HepG2 (cell line): ENCODE measurements around the gene GRM8. TPM values are rescaled to one million over a fixed set of nuclear protein-coding genes. Genes with fewer than 3 reads are reported as not detected.

Source experiments
- ATAC-seq: fragments of 200-7000 bp; cut with Tn5 transposase; 3 replicates; pipeline ENCODE4 v1.9.1; 2020; ENCODE audit warnings: mild to moderate bottlenecking, moderate library complexity
- BruUV-seq: library from RNA; stranded (reverse); fragments of 400-500 nt; replicated peaks from 2 replicates; lab custom pipeline; 2021; lab: Mats Ljungman, UMichigan
- CTCF ChIA-PET: fragments of 300-600 bp; formaldehyde crosslinking; extraction: SDS; loops from one replicate; lab custom pipeline; 2021; ENCODE audit warnings: low total read pairs, inconsistent platforms, low intra/inter-chr PET ratio; lab: Yijun Ruan, JAX
- POLR2A ChIA-PET: fragments of 350-600 bp; sonication (Branson Sonifier 250); formaldehyde crosslinking; loops from one replicate; lab custom pipeline; 2020; ENCODE audit warnings: antibody characterized with exemption, inconsistent platforms; lab: Yijun Ruan, JAX
- DNase-seq: peaks from one replicate; pipeline ENCODE4 v3.0.0-alpha.2; 2015; ENCODE audit warnings: low spot score
- FAIRE-seq: peaks from 3 replicates; lab custom pipeline; 2011; peaks lifted over from hg19 to GRCh38; lab: Jason Lieb, UNC
- H2AFZ ChIP-seq: one replicate; pipeline ENCODE4 v1.6.1; 2011; ENCODE audit warnings: low read length, inconsistent platforms
- H3K27ac ChIP-seq: fragments of 300-600 bp; 3 replicates; pipeline ENCODE4 v1.8.0; 2011; ENCODE audit warnings: mixed run types, mild to moderate bottlenecking, mixed read lengths, low read length, inconsistent platforms; ENCODE audit not compliant: insufficient read depth; ENCODE audit errors: extremely low read length
- H3K27me3 ChIP-seq, 2 experiments: fragments of 200-600 bp in 1 of 2; 2 replicates in 1 of 2; 3 replicates in 1 of 2; pipeline versions ENCODE4 v1.6.0 to v1.8.0; 2011; ENCODE audit warnings: low read length in 2 of 2, mild to moderate bottlenecking in 2 of 2, moderate library complexity in 2 of 2, inconsistent platforms in 1 of 2; ENCODE audit not compliant: insufficient read depth in 2 of 2, control insufficient read depth in 1 of 2
- H3K36me3 ChIP-seq, 2 experiments: fragments of 200-600 bp in 1 of 2; replicated peaks in 1 of 2; 2 replicates in 1 of 2; 3 replicates in 1 of 2; pipeline versions ENCODE4 v1.5.1 to v1.8.0; 2011; ENCODE audit warnings: low read length in 2 of 2, inconsistent platforms in 1 of 2; ENCODE audit not compliant: insufficient read depth in 2 of 2, control insufficient read depth in 1 of 2
- H3K4me1 ChIP-seq: 2 replicates; pipeline ENCODE4 v1.5.1; 2012; ENCODE audit warnings: low read length, inconsistent platforms; ENCODE audit not compliant: insufficient read depth
- H3K4me2 ChIP-seq: 2 replicates; pipeline ENCODE4 v1.6.0; 2011; ENCODE audit warnings: low read depth, low read length, inconsistent platforms
- H3K4me3 ChIP-seq, 3 experiments: fragments of 200-600 bp in 1 of 3; sonication (generic), shearing (Covaris generic) in 1 of 3; replicated peaks in 1 of 3; 2 replicates each; pipeline ENCODE4 v1.5.1; 2011 to 2016; ENCODE audit warnings: low read length in 3 of 3, inconsistent platforms in 2 of 3, low read depth in 2 of 3, mild to moderate bottlenecking in 2 of 3, control low read depth in 1 of 3, mixed read lengths in 1 of 3; ENCODE audit not compliant: insufficient read depth in 1 of 3
- H3K79me2 ChIP-seq: one replicate; pipeline ENCODE4 v1.6.1; 2011; ENCODE audit warnings: low read length, inconsistent platforms; ENCODE audit not compliant: insufficient read depth
- H3K9ac ChIP-seq: 2 replicates; pipeline ENCODE4 v1.6.0; 2011; ENCODE audit warnings: mild to moderate bottlenecking, low read depth, low read length, inconsistent platforms; ENCODE audit not compliant: insufficient read depth
- H3K9me3 ChIP-seq: 2 replicates; pipeline ENCODE4 v1.5.1; 2012; ENCODE audit warnings: mild to moderate bottlenecking, low read length
- H4K20me1 ChIP-seq: 2 replicates; pipeline ENCODE4 v1.6.0; 2011; ENCODE audit warnings: inconsistent platforms, mild to moderate bottlenecking, low read length, moderate library complexity; ENCODE audit not compliant: insufficient read depth
- AGO1 ChIP-seq: fragments of 200-400 bp; formaldehyde crosslinking; IDR thresholded peaks from 2 replicates; pipeline ENCODE4 v1.6.1; 2017; ENCODE audit warnings: mild to moderate bottlenecking, low read depth, low read length, moderate library complexity; ENCODE audit not compliant: poor library complexity, severe bottlenecking
- BRCA1 ChIP-seq: sonication (generic); formaldehyde crosslinking; IDR thresholded peaks from 2 replicates; pipeline ENCODE4 v1.4.0; 2020; ENCODE audit warnings: missing genetic modification reagents
- EED ChIP-seq: sonication (generic); formaldehyde crosslinking; IDR thresholded peaks from 2 replicates; pipeline ENCODE4 v1.5.0; 2020; ENCODE audit warnings: mild to moderate bottlenecking, missing genetic modification reagents
- GZF1 ChIP-seq: sonication (generic); formaldehyde crosslinking; IDR thresholded peaks from 2 replicates; pipeline ENCODE4 v1.5.1; 2020; ENCODE audit warnings: mild to moderate bottlenecking, missing genetic modification reagents
- KAT8 ChIP-seq: IDR thresholded peaks from 2 replicates; pipeline ENCODE4 v1.6.1; 2016; ENCODE audit warnings: missing genetic modification reagents, missing compliant biosample characterization
- MEIS2 ChIP-seq: sonication (generic); formaldehyde crosslinking; IDR thresholded peaks from 2 replicates; pipeline ENCODE4 v1.9.0; 2021; ENCODE audit warnings: mild to moderate bottlenecking, missing genetic modification reagents
- NR1H2 ChIP-seq: sonication (generic); formaldehyde crosslinking; IDR thresholded peaks from 2 replicates; pipeline ENCODE4 v1.8.1; 2022; ENCODE audit warnings: low read depth, missing genetic modification reagents, borderline replicate concordance
- POLR2G ChIP-seq: fragments of 200-400 bp; formaldehyde crosslinking; IDR thresholded peaks from 2 replicates; pipeline ENCODE4 v1.6.1; 2018; ENCODE audit warnings: mild to moderate bottlenecking, low read depth, low read length, moderate library complexity
- SRY ChIP-seq: sonication (generic); formaldehyde crosslinking; IDR thresholded peaks from 2 replicates; pipeline ENCODE4 v1.8.0; 2022; ENCODE audit warnings: mild to moderate bottlenecking, missing genetic modification reagents
- ZBTB4 ChIP-seq: sonication (generic); formaldehyde crosslinking; IDR thresholded peaks from 2 replicates; pipeline ENCODE4 v1.4.0; 2020; ENCODE audit warnings: missing genetic modification reagents, mild to moderate bottlenecking, borderline replicate concordance
- ZBTB7A ChIP-seq: sonication (generic); formaldehyde crosslinking; IDR thresholded peaks from 2 replicates; pipeline ENCODE4 v1.8.0; 2022; ENCODE audit warnings: mild to moderate bottlenecking, missing genetic modification reagents
- ZNF10 ChIP-seq: sonication (generic); formaldehyde crosslinking; IDR thresholded peaks from 2 replicates; pipeline ENCODE4 v1.4.0; 2020; ENCODE audit warnings: mild to moderate bottlenecking, low read depth, missing genetic modification reagents, borderline replicate concordance
- ZNF281 ChIP-seq: sonication (generic); formaldehyde crosslinking; IDR thresholded peaks from 2 replicates; pipeline ENCODE4 v1.4.0; 2020; ENCODE audit warnings: missing genetic modification reagents, borderline replicate concordance
- ZNF589 ChIP-seq: sonication (generic); formaldehyde crosslinking; conservative IDR thresholded peaks from 2 replicates; pipeline ENCODE4 v1.8.0; 2022; ENCODE audit warnings: mild to moderate bottlenecking, moderate library complexity, missing genetic modification reagents
- ZNF766 ChIP-seq: sonication (generic); formaldehyde crosslinking; IDR thresholded peaks from 2 replicates; pipeline ENCODE4 v1.5.0; 2020; ENCODE audit warnings: missing genetic modification reagents, borderline replicate concordance
- in situ Hi-C: cut with HindIII; loops from 2 replicates; pipeline ENCODE4 v1.10.0; 2017; ENCODE audit warnings: low pct_unique_long_range_greater_than_20kb; ENCODE audit not compliant: extremely low pct_ligation_motif_present
- intact Hi-C: fragments of 100-400 bp; cut with micrococcal nuclease; formaldehyde crosslinking; loops from one replicate; pipeline ENCODE4 v1.10.0; 2022; ENCODE audit not compliant: unreplicated experiment
- polyA plus RNA-seq, 8 experiments: library from polyadenylated mRNA; depleted of rRNA in 3 of 8; stranded (reverse) in 7 of 8; unstranded in 1 of 8; fragments of >200 nt; fragmentation: Illumina TruSeq in 4 of 8; extraction: Trizol in 4 of 8; gene quantifications; 2 replicates each; pipeline versions ENCODE4 v1.2.1 to v1.2.3, GENCODE V29; 2011 to 2016; ENCODE audit warnings: low read depth in 4 of 8, missing spikeins in 1 of 8, mixed read lengths in 1 of 8; ENCODE audit not compliant: insufficient read depth in 1 of 8
- total RNA-seq, 5 experiments: library from RNA; depleted of rRNA; stranded (reverse); fragments of >200 nt; fragmentation: Illumina TruSeq; extraction: Trizol; gene quantifications; 2 replicates each; pipeline ENCODE4 v1.2.3, GENCODE V29; 2016; ENCODE audit warnings: low read depth in 1 of 5
- TF ChIP-seq, protein P1 (sequence below): sonication (generic); formaldehyde crosslinking; IDR thresholded peaks from 2 replicates; pipeline ENCODE4 v1.4.0; 2020; ENCODE audit warnings: missing genetic modification reagents, borderline replicate concordance

The GRM8 gene
- total and polyA plus RNA-seq, 2 of the 13 experiments (the other 11 are each of a cell fraction or from before 2014, with no cell fraction given), result not detected

DNA sequence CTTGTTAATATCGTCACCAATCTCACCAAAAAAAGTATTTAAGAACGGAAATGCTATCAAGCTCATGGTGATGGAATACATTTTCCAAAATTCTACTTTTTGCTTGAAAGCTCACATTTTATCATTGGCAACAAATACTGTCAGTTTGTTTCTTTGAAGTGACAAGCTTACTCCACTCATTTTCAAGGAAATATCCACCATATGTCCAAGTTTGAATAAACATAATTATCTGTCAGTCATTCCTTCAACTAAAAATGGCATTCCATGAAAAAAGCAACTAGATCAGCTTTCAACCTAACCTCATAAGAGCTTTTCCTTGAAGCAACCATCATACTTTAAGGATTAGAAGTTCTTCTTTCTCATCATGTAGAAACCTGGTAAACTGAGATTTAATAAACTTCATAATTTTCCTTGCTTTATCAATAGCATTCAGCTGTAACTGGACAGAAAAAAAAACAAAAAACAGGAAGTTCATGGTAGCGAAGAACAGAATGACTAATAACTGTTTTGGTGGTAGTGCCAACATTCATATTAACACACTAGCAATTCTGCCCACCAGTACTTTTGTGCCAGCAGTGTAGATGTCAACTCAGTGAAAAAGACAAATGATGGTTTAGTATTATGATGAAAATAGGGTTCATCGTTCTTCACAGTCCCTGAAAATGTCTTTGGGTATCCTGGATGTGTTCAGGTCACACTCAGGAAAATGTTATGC lies 764.9 kb downstream of the GRM8 start (continued):
- no peak for TF ChIP-seq ZBTB4 (CRISPR knock-in tag)
- TF ChIP-seq GZF1 (CRISPR knock-in tag), result no peak
- no peak for TF ChIP-seq ZNF766 (CRISPR knock-in tag)
- TF ChIP-seq MEIS2, result no peak
- TF ChIP-seq AGO1, result no peak
- no peak for TF ChIP-seq BRCA1
- TF ChIP-seq NR1H2 (CRISPR knock-in tag), result no peak
- no peak for TF ChIP-seq KAT8
- TF ChIP-seq SRY (CRISPR knock-in tag), result no peak

- CTCF ChIA-PET, result no interaction called here
- no TSS peak for BruUV-seq
- no peaks in the 10 kb centered on the region for H3K27me3 ChIP-seq
Measured at GRCh38 chr7:126486806-126487205, 765.9 kb downstream of the GRM8 start.

More at GRCh38 chr7:126486806-126487205, 765.9 kb downstream of the GRM8 start:
- H3K36me3 ChIP-seq, result no peaks in the 10 kb centered on the region
- H3K4me3 ChIP-seq, result no peak overlapping the region
- H2AFZ ChIP-seq, result no peak overlapping the region
- intact Hi-C loops, result no loop called here
- H3K4me1 ChIP-seq, result no peaks in the 10 kb centered on the region
- POLR2A ChIA-PET, result no interaction called here
- H3K4me2 ChIP-seq, result no peak overlapping the region
- TF ChIP-seq ZNF589 (CRISPR knock-in tag), result no peak
- no peak for TF ChIP-seq ZNF10 (CRISPR knock-in tag)
- TF ChIP-seq ZNF281, result no peak
- no peak for TF ChIP-seq ZBTB7A (CRISPR knock-in tag)
- no peak for TF ChIP-seq EED (CRISPR knock-in tag)
- no peak for TF ChIP-seq POLR2G
- TF ChIP-seq, protein P1, sequence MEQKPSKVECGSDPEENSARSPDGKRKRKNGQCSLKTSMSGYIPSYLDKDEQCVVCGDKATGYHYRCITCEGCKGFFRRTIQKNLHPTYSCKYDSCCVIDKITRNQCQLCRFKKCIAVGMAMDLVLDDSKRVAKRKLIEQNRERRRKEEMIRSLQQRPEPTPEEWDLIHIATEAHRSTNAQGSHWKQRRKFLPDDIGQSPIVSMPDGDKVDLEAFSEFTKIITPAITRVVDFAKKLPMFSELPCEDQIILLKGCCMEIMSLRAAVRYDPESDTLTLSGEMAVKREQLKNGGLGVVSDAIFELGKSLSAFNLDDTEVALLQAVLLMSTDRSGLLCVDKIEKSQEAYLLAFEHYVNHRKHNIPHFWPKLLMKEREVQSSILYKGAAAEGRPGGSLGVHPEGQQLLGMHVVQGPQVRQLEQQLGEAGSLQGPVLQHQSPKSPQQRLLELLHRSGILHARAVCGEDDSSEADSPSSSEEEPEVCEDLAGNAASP (CRISPR knock-in tag), result no peak
- no peaks in the 10 kb centered on the region for H3K79me2 ChIP-seq
- no peak overlapping the region for H3K27ac ChIP-seq
- ATAC-seq (no peak), DNase-seq (no peak), FAIRE-seq (no peak)
- H4K20me1 ChIP-seq, result no peaks in the 10 kb centered on the region
- in situ Hi-C loops, result no loop called here
- H3K9ac ChIP-seq, result no peak overlapping the region
- peaks cover 81% of the 10 kb centered on the region for H3K9me3 ChIP-seq
